Activated naive CD8-positive, alpha-beta T cell treated with anti-CD3 and anti-CD28 coated beads, Interleukin-2, amount 10 ng/mL, durations not matched to agents 7 days and 5 days (primary cell): ENCODE results near the gene MRRF. TPM values are rescaled to one million over a fixed set of nuclear protein-coding genes. Genes with fewer than 3 reads are reported as not detected.

ENCODE experiments used
- ATAC-seq: fragments of 150-1000 bp; cut with Tn5 transposase; one replicate; pipeline ENCODE4 v1.10.0; 2021; ENCODE audit warnings: low read depth, moderate library complexity
- POLR2A ChIA-PET: fragments of 350-600 bp; sonication (Branson Sonifier 250); formaldehyde crosslinking; loops from one replicate; lab custom pipeline; 2021; ENCODE audit warnings: antibody characterized with exemption; lab: Charles Lee
- DNase-seq: peaks from one replicate; pipeline ENCODE4 v3.0.0; 2021
- H3K27ac Mint-ChIP-seq: one replicate; pipeline ENCODE4 v1.8.0; 2022; ENCODE audit warnings: mild to moderate bottlenecking, mixed read lengths
- H3K27me3 Mint-ChIP-seq: one replicate; pipeline ENCODE4 v1.8.0; 2022; ENCODE audit warnings: mild to moderate bottlenecking, moderate library complexity, mixed read lengths
- H3K36me3 Mint-ChIP-seq: one replicate; pipeline ENCODE4 v1.8.0; 2021; ENCODE audit warnings: mild to moderate bottlenecking, mixed read lengths
- H3K4me1 Mint-ChIP-seq: one replicate; pipeline ENCODE4 v1.8.0; 2021; ENCODE audit warnings: mixed read lengths
- H3K4me3 Mint-ChIP-seq: one replicate; pipeline ENCODE4 v1.8.0; 2022; ENCODE audit warnings: mild to moderate bottlenecking, moderate library complexity, mixed read lengths
- H3K9me3 Mint-ChIP-seq: one replicate; pipeline ENCODE4 v1.8.0; 2021; ENCODE audit warnings: mixed read lengths
- total RNA-seq, 2 experiments: library from RNA; stranded (reverse); gene quantifications; one replicate each; pipeline ENCODE4 v1.2.3, GENCODE V29; 2021

The MRRF gene
- total RNA-seq, 2 experiments from 2014 or later: 28.4 to 29.0 TPM

- ATAC-seq: no peak
- H3K27me3 Mint-ChIP-seq: peaks cover 83% of the 10 kb centered on the region
- POLR2A ChIA-PET: no interaction called here
- DNase-seq: no peak
- H3K4me3 Mint-ChIP-seq: no peak overlapping the region
- H3K4me1 Mint-ChIP-seq: peaks cover 20% of the 10 kb centered on the region
- H3K27ac Mint-ChIP-seq: no peak overlapping the region
- H3K36me3 Mint-ChIP-seq: no peaks in the 10 kb centered on the region
- H3K9me3 Mint-ChIP-seq: no peaks in the 10 kb centered on the region
Measured at GRCh38 chr9:122222791-122223190, 41.9 kb upstream of the MRRF start.

GRCh38 chr9:122223435-122223834, 41.2 kb upstream of the MRRF start:
- POLR2A ChIA-PET: no interaction called here
- DNase-seq (no peak), ATAC-seq (no peak)
- Mint-ChIP-seq H3K27ac (no peak overlapping the region), H3K36me3 (no peaks in the 10 kb centered on the region), H3K4me1 (peaks cover 14% of the 10 kb centered on the region), H3K4me3 (no peak overlapping the region), H3K27me3 (peaks cover 78% of the 10 kb centered on the region), H3K9me3 (no peaks in the 10 kb centered on the region)

- peaks cover 57% of the 10 kb centered on the region for H3K27me3 Mint-ChIP-seq
Measured at GRCh38 chr9:122225312-122226141, 39.2 kb upstream of the MRRF start.

GRCh38 chr9:122226142-122226757, 38.4 kb upstream of the MRRF start:
- POLR2A ChIA-PET: interaction anchor here (0.6 kb wide), 1 partner anchor 21 kb away, joined by 6 read pairs; no protein-coding TSS in a partner anchor
- H3K27me3 Mint-ChIP-seq: peaks cover 51% of the 10 kb centered on the region
- DNase-seq (no peak), ATAC-seq (no peak)
- H3K27ac Mint-ChIP-seq: no peak overlapping the region
- H3K36me3 Mint-ChIP-seq: no peaks in the 10 kb centered on the region
- H3K4me1 Mint-ChIP-seq: peaks cover 6% of the 10 kb centered on the region
- no peaks in the 10 kb centered on the region for H3K9me3 Mint-ChIP-seq
- H3K4me3 Mint-ChIP-seq: no peak overlapping the region

More at GRCh38 chr9:122225312-122226141, 39.2 kb upstream of the MRRF start:
- Mint-ChIP-seq H3K36me3 (no peaks in the 10 kb centered on the region), H3K9me3 (no peaks in the 10 kb centered on the region), H3K27ac (no peak overlapping the region), H3K4me1 (peaks cover 6% of the 10 kb centered on the region), H3K4me3 (no peak overlapping the region)
- ATAC-seq: no peak
- DNase-seq: no peak
- POLR2A ChIA-PET: no interaction called here

- Mint-ChIP-seq H3K27ac (no peak overlapping the region), H3K27me3 (peaks cover 44% of the 10 kb centered on the region), H3K4me3 (no peak overlapping the region), H3K4me1 (peaks cover 6% of the 10 kb centered on the region), H3K36me3 (no peaks in the 10 kb centered on the region), H3K9me3 (no peaks in the 10 kb centered on the region)
- POLR2A ChIA-PET: interaction anchor here (0.6 kb wide), 1 partner anchor 20 kb away, joined by 6 read pairs; no protein-coding TSS in a partner anchor
- ATAC-seq (no peak), DNase-seq (no peak)
Measured at GRCh38 chr9:122226758-122227574, 37.7 kb upstream of the MRRF start.

GRCh38 chr9:122227575-122227900, 37.1 kb upstream of the MRRF start:
- no peak overlapping the region for H3K27ac Mint-ChIP-seq
- H3K4me1 Mint-ChIP-seq: peaks cover 6% of the 10 kb centered on the region
- no peak for DNase-seq
- POLR2A ChIA-PET: no interaction called here
- peaks cover 38% of the 10 kb centered on the region for H3K27me3 Mint-ChIP-seq
- H3K9me3 Mint-ChIP-seq: no peaks in the 10 kb centered on the region
- ATAC-seq: no peak
- no peak overlapping the region for H3K4me3 Mint-ChIP-seq
- H3K36me3 Mint-ChIP-seq: no peaks in the 10 kb centered on the region

GRCh38 chr9:122228191-122228567, 36.5 kb upstream of the MRRF start:
- Mint-ChIP-seq H3K9me3 (no peaks in the 10 kb centered on the region), H3K4me3 (peak overlapping the region; percentile 48), H3K27me3 (peaks cover 33% of the 10 kb centered on the region), H3K27ac (no peak overlapping the region), H3K36me3 (no peaks in the 10 kb centered on the region), H3K4me1 (peaks cover 2% of the 10 kb centered on the region)
- no peak for ATAC-seq
- no peak for DNase-seq
- POLR2A ChIA-PET: no interaction called here

- no peaks in the 10 kb centered on the region for H3K9me3 Mint-ChIP-seq
- no peaks in the 10 kb centered on the region for H3K36me3 Mint-ChIP-seq
- H3K4me3 Mint-ChIP-seq: peak within 1 kb of the TSS; percentile 48
- ATAC-seq (peak; percentile 35), DNase-seq (peak; percentile 46)
- H3K4me1 Mint-ChIP-seq: peaks cover 2% of the 10 kb centered on the region
- H3K27ac Mint-ChIP-seq: no peak within 1 kb of the TSS
- POLR2A ChIA-PET: no interaction called here
- H3K27me3 Mint-ChIP-seq: peaks cover 34% of the 10 kb centered on the region
Measured at GRCh38 chr9:122228568-122229484, 35.9 kb upstream of the MRRF start, which contains the start of gene LHX6. LHX6 (minus strand) TSS chr9:122228957; CDS start chr9:122228740, 217 bp downstream.

- POLR2A ChIA-PET: no interaction called here
- H3K4me3 Mint-ChIP-seq: no peak overlapping the region
- no peaks in the 10 kb centered on the region for H3K36me3 Mint-ChIP-seq
- DNase-seq: no peak
- peaks cover 30% of the 10 kb centered on the region for H3K27me3 Mint-ChIP-seq
- peaks cover 1% of the 10 kb centered on the region for H3K4me1 Mint-ChIP-seq
- no peak overlapping the region for H3K27ac Mint-ChIP-seq
- ATAC-seq: no peak
- no peaks in the 10 kb centered on the region for H3K9me3 Mint-ChIP-seq
Measured at GRCh38 chr9:122229485-122229837, 35.2 kb upstream of the MRRF start.

- ATAC-seq: no peak
- peaks cover 7% of the 10 kb centered on the region for H3K27me3 Mint-ChIP-seq
- DNase-seq: no peak
- POLR2A ChIA-PET: interaction anchor here (0.6 kb wide), 1 partner anchor 807 kb away, joined by 4 read pairs; no protein-coding TSS in a partner anchor
- no peaks in the 10 kb centered on the region for H3K4me1 Mint-ChIP-seq
- no peak overlapping the region for H3K4me3 Mint-ChIP-seq
- H3K36me3 Mint-ChIP-seq: no peaks in the 10 kb centered on the region
- no peaks in the 10 kb centered on the region for H3K9me3 Mint-ChIP-seq
- no peak overlapping the region for H3K27ac Mint-ChIP-seq
Measured at GRCh38 chr9:122232796-122233306, 31.8 kb upstream of the MRRF start.

GRCh38 chr9:122234022-122234748, 30.5 kb upstream of the MRRF start:
- H3K27me3 Mint-ChIP-seq: peaks cover 5% of the 10 kb centered on the region
- no peaks in the 10 kb centered on the region for H3K4me1 Mint-ChIP-seq
- H3K27ac Mint-ChIP-seq: no peak overlapping the region
- H3K36me3 Mint-ChIP-seq: peaks cover 5% of the 10 kb centered on the region
- no peak for DNase-seq
- POLR2A ChIA-PET: no interaction called here
- H3K4me3 Mint-ChIP-seq: no peak overlapping the region
- ATAC-seq: no peak
- no peaks in the 10 kb centered on the region for H3K9me3 Mint-ChIP-seq

- POLR2A ChIA-PET: no interaction called here
- Mint-ChIP-seq H3K4me3 (no peak overlapping the region), H3K27me3 (peaks cover 5% of the 10 kb centered on the region), H3K4me1 (no peaks in the 10 kb centered on the region), H3K27ac (no peak overlapping the region), H3K9me3 (no peaks in the 10 kb centered on the region), H3K36me3 (peaks cover 14% of the 10 kb centered on the region)
- ATAC-seq (no peak), DNase-seq (no peak)
Measured at GRCh38 chr9:122236681-122237080, 28.0 kb upstream of the MRRF start.
